Activated CD8-positive, alpha-beta memory T cell treated with anti-CD3 and anti-CD28 coated beads for 24 hours (primary cell): ENCODE results near the gene NAALADL2.
"Not testable (repeated sequence)": the region's sequence is repeated elsewhere in the genome, so short reads cannot be mapped to it uniquely, and the experiment has no call there.

Experiments
- DNase-seq: peaks from one replicate; pipeline ENCODE4 v3.0.0-alpha.2; 2020

Gene NAALADL2

DNA sequence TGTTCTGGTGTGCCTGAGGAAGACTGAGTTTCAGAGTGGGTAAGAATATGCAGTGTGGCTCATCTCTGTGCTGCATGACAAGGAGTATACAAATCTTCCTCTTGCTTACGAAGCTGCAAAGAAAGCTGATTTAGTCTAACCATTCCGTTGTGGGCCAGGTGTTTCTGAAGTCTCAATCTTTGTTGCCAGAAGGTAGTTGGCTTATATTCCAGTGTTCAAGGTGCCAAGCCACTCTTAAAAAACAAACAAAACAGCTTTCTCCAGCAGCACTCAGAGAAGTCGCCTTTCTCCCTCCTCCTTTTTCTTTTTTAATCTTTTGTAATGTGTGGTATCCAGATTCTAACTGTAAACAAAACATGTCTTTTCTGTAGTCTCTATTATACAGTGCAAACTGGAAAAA lies 872.4 kb downstream of the NAALADL2 start:
- DNase-seq, result no peak

DNA sequence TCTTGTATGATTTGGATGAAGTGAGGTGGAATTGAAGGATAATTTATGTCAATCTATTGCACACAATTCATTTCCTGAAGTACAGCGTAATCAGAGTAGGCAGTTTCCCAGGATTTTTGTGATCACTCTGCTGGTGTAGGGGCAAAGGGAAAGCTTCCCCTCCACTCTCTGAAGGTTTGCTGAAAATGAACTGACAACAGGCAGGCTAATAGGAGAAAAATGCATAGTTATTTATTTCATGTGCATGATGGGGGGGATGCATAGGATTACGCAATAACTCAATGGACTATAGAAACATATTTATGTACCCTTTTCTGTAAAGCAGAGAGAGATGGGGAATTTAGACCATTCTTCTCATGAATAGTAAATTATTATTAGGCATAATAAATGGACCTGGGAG lies 872.9 kb downstream of the NAALADL2 start:
- no peak for DNase-seq

DNA sequence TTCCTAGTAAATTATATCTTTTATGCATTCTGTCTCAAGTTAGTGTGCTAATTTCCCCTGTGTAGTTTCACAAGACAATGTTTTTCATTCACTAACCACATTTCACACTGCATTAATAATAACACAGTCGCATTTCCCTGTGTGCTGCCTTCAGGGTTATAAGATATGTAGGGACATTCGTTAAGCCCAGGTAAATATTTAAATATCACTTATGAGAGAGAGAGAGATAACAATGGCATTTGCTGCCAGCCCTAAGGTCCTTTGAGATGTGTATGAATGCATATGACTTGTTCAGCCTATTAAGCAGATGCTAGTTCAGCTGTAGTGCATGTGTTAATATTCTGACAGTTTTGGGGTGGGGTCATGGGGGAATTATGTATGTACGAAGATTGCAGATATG lies 876.7 kb downstream of the NAALADL2 start:
- no peak for DNase-seq

DNA sequence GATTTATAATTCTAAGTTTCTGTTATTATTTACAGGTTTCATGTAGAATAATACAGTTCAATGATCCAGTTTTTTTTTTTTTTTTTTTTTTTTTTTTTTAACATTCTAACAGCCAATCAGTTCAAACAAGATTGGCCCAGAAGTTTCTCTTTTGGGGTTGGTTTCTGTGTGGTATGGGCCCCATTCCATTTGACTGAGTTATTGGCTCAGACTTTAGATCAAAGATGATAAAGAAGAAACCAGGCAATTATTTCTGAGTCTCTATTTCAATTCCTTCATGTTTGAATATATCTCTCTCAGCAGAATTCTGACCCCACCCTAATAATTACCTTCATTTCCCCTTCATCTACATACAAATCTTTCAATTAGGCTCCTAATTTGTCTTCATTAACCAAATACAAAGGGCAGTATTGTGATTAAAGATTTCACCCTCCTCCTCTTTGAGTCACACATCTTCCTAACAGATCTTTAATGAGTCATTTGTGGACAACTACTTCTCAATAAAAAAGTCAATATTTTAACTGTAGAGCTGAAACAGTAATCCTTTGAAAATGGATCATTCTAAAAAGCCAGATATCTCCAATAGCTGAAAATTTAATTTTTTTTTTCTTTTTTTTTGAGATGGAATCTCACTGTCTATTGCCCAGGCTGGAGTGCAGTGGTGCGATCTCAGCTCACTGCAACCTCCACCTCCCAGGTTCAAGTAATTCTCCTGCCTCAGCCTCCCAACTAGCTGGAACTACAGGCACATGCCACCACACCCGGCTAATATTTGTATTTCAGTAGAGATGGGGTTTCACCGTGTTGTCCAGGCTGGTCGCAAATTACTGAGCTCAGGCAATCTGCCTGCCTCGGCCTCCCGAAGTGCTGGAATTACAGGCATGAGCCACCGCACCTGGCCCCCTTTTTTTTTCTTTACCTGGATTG lies 878.8 kb downstream of the NAALADL2 start:
- no peak for DNase-seq

DNA sequence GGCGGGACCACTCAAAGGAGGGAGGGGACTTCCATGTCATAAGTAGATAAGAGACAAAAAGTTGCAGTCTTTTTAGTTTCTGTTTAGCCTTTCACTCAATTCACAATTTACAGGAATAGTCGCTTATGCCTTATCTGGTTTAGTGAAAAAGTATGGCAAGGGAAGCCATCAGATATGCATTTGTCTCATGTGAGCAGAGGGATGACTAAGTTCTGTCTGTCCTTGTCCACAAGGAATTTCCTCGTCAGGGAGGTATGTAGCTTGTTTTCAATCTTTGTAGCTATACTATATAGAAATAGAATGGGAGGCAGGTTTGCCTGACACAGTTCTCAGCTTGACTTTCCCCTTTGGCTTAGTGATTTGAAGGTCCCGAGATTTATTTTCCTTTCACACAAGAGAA lies 882.8 kb downstream of the NAALADL2 start:
- DNase-seq, result no peak

DNA sequence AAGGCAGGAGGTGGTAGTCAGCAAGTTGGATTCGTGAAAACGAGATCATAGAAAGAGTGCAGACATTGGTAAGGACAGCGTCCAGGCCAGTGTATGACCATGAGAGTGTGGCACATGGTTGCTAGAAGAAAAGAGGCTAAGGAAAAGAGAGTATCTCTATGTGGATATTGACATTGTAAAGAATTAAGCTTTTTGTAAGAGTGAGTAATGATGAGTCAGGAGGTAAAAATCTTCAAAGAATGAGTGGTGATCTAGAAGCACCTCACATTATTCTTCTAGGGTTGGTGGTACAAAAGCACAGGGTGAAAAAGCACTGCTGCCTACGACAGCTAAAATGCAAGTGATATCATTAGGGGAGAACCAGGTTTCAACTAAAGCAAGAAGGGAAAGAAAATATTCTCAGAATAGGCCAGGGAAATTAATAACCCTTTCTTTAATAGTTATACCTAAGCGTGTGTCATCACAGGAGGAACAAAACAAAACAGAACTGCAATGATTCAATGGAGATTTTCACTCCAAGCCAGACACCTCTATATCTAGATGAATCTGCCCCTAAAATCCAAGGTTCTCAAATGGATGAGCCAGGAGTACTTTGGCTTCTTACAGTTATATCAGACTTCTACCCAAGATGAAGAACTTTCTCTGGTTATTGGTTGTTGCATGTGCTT lies 884.7 kb downstream of the NAALADL2 start:
- no peak for DNase-seq

DNA sequence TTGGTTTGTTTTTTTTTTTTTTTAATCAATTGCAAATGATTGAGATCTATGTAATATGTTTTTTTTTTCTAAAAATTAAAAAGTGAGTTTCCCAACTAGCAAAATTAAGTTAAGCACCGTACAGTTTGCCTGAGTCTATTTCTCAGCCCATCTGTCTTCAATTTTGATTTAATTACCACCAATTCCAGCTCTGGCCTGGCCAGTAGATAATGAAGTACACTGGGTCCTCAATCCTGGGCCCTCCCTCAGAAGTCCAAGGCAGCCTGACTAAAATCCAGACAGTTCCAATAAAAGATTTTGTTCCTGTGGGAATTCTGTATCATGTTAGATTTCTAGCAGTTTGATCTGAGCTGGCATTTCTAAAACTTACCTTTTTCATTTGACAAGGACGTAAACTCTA lies 887.2 kb downstream of the NAALADL2 start:
- no peak for DNase-seq

DNA sequence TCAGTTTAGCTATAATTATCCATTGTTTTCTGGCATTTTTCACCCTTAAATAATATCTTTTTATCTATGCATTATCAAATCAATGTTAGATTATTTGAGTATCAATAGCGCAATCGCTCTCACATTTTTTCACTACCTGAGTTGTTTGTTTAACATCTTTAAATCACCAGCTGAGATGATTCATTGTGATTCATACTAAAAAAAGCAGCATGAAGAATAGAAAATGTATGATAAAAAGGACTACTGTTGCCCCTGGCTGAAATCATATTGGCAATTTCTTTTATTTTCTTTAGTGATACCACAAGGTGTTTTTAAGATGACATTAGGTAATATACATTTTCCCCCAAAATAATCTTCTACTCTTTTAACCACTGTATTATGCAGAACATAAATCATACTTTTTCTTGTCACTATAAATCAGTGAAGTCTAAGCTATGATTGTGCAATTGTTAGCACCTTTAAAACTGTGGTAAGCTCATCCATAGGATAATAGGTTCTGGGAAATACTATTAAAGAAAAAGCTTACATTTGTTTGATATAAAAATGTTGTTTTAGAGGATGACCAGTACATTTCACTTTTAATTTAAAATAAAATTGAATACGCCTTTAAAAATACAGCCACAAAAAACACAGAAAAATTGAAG lies 889.1 kb downstream of the NAALADL2 start:
- DNase-seq, result no peak

DNA sequence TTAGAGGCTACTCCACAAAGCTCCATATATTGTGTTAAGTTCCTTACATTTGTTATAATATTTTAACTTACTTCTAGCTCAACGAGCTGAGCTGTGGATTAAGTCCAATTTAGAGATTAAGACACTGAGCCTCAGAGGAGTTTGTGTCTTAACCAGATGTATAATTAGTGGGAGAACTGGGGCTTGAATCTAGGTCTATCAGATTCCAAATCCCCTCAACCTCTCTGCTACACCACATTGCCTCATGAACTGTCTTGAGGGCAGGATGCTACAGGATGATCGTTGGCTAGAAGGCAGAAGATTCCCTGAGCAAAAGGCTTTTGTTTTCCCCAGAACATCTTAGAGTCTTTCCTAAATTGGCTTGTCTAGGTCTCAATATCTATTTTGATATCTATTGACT lies 890.8 kb downstream of the NAALADL2 start:
- DNase-seq, result no peak

DNA sequence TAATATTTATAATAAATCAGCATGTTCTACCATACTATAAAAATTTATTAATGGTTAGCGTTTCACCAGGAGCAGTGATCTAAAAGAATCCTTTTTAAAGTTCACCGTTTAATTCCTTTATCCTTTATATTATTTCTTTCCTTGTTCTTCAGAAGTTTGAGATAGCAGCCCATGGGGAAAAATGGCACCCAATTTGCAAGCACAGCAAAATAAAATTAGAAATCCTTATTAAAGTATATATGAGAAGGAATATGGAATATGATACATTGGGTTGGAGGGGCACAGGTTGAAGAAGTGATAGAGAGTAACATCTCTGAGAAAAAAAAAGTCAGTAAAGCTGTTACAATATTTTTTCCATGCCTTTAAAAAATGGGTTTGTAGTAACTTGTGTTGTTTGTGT lies 892.0 kb downstream of the NAALADL2 start:
- DNase-seq, result no peak

DNA sequence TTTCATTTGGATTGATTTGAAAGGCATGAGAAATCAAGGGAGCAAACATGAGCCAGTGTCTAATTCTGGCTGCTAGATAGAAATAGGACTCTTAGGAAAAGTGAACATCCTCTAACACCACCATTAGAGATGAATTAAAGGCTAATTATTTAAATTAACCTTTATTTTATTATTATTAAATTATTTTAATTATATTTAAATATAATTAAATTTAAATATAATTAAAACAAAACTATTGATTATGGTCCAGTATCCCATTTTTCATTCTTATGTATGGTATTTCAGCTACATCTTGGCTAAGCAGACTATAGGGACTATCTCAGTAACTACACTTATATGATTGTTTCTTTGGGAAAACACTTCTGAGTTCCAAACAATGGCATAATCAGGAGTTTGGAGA lies 904.8 kb downstream of the NAALADL2 start:
- no peak for DNase-seq

DNA sequence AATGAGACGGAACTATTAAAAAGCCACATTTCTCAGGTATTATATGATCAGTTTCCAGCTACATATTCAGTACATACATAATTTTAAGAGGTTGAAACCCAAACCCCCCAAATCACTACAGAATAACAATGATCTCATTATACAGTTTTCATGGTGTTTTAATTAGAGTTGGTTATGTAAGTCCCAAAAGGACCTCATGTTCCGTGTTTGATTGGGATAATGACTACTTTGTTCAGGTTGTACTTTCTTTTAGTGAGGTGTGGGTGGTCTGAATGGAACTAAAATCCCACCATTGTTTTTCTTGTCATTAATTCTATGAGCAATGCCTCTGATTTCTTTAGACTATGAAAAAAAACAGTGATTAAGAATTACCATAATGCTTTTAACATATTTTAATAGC lies 905.6 kb downstream of the NAALADL2 start:
- DNase-seq, result no peak

DNA sequence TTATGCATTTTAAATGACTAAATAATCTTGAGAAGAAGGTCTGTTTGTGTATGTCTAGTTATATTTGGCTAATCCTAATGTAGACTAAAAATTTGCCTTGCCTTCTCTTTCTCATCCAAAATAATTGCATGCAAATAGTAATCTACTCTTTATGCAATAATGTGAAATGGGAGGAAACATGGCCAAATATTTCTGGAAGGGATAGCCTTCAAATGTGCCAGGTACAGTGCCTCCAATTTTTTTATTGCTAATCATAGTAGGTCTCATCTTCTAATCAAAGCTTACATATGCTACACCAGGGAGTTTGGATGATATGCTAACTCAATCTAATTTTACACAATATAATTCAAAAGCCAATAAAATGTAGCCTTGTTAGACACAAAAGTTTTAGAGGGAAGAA lies 911.3 kb downstream of the NAALADL2 start:
- DNase-seq, result no peak

DNA sequence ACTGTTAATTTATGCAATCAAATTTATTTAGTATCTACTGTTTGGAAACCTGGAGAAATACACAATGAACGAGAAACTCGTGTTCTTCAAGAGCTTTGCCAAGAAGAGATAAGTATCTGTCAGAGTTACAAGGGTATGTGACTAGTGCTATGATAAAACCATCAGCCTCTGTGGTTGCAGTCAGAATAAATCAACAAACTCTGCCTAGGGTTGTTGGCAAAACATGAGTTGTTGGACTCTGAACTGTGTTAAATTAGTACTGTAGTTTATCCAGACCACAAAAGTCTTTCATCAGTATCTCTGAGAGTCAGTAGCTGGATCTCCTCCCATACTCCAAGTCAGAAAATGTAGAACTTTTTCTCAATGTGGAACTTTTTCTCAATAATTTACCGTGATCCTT lies 918.4 kb downstream of the NAALADL2 start:
- DNase-seq, result no peak

DNA sequence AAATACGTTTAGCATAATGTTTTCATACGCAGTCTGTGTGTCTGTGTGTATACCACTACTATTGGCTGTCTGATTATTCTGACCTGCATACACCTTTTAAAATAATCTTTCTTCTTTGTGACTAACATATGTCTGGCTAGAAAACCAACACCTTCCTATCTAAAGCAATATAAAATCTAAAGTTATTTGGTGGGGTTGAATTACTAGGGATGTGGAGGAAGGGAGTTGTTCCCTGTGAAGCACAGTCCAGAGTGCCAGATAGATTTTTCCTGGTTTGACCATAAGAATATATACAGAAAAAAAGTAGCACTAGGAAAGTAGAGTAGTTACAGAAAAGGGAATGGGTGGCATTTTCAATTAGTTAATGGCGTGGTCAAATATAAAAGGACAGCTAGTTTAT lies 918.8 kb downstream of the NAALADL2 start:
- no peak for DNase-seq

DNA sequence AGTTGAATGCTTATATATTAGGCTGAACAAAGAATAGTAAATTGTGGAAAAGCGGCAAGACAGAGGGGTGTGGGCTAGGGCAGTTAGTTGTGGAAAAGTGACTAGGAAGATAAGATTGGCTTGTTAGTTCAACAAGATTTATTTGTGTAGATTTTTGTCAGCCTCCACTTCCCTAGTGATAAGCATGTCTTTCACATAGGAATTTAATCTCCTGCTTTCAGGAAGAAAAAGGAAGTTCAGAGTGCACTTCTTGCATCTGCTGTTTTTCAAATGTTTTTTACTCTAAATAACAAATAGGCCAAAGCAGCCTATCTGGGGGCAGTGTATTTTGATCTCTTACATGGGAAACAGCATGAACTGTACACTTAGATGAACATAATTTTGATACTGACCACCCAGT lies 919.9 kb downstream of the NAALADL2 start:
- no peak for DNase-seq

DNA sequence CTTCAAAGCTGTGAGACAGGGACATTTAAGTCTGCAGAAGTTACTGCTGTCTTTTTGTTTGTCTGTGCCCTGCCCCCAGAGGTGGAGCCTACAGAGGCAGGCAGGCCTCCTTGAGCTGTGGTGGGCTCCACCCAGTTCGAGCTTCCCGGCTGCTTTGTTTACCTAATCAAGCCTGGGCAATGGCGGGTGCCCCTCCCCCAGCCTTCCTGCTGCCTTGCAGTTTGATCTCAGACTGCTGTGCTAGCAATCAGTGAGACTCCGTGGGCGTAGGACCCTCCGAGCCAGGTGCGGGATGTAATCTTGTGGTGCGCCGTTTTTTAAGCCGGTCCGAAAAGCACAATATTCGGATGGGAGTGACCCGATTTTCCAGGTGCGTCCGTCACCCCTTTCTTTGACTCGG lies 928.0 kb downstream of the NAALADL2 start:
- DNase-seq, result not testable (repeated sequence)

DNA sequence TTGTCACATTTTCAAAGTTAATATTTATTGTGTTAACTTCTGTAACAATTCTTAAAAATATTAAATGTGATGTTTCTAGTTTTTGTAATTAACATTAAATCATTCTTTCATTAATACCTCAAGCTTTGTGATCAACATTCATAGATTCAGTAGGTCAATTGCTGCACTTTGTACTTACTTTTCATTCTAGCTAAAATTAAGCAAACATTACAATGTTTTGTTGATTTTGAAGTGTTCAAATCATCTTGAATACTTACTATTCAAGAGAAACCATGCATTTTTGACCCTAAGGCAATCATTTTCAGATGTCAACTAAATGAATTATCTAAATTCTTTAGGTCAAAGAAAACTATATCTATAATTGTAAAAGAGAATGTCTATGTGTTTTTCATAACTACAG lies 933.1 kb downstream of the NAALADL2 start:
- no peak for DNase-seq

DNA sequence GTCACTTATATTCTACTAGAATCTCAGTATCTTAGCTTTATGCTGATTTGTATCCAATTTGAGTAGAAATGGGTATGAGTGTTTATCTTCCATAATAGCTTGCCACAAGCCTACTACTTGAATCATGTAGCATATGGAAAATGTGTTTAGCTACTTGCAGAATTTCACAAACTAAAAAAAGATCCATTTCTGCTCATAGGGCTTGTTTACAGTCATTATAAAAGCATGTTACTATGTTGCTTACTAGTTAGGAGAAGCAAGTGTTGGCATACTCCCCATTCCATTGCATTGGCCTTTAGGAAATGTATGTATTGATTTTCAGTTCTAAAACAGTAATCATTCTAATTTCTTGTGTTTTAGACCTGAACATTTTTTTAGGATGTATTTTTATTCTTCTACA lies 939.2 kb downstream of the NAALADL2 start:
- DNase-seq, result no peak

DNA sequence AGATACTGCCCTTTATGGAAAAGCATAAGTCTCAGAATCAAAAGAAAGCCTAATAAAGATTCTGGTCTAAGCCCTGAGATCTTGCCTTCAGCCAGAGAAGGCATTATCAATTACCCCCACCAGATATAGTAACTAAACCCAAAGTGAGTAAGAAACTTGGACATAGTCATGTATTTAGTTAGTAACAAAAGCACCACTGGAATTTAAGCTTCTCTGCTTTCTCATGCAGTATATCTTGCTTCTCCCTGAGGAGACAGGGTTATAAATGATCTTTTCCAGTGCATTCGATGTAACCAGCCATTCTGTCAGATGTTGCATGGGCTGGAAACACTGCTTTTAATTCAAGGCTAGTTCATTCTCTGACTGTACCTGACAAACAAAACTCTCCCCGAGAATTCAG lies 946.7 kb downstream of the NAALADL2 start:
- no peak for DNase-seq

DNA sequence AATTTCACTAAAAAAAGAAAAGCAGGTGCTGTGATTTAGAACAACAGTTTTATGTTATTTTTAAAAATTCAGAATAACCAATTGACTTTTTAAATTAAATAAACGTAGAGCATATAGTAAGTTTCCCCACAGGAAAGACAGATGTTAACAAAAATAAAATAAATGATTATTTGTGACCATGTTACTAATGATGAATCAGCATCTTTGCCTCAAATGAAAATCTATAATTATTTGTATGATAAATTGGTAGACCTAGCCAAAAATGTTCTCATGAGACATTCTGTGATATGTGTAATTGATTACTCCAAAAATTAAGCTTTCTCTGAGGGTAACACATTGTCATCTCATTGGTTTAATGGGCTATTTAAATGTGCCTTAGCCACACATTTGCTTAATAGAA lies 948.0 kb downstream of the NAALADL2 start:
- DNase-seq, result no peak

DNA sequence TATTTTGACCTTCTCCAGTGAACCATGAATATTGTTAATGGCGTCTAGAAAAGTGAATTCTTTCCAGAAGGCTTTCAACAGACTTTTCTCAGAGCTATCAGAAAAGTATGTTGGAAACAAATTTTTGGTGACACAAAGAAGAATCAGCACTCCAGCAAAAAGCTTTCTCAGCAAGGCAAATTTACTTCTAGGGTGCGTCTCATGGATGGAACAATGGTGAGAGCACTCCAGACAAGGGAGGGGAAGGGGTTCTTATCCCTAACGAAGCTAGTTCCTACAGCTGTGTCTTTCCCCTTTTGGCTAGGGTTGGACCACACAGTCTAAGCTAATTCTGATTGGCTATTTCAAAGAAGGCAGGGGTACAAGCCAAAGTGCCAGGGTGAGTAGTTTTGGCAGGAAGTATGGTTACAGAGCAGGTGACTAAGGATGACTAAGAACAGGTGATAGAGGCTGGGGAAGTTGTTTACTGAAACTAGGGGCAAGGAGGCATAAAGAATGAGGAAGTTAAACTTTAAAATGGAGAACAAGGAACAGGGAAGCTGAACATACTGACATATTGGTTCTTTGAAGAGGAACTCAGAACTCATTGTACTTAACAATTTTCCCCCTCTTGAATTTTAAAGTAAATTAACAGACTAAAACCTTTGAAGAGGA lies 959.8 kb downstream of the NAALADL2 start:
- DNase-seq, result no peak

DNA sequence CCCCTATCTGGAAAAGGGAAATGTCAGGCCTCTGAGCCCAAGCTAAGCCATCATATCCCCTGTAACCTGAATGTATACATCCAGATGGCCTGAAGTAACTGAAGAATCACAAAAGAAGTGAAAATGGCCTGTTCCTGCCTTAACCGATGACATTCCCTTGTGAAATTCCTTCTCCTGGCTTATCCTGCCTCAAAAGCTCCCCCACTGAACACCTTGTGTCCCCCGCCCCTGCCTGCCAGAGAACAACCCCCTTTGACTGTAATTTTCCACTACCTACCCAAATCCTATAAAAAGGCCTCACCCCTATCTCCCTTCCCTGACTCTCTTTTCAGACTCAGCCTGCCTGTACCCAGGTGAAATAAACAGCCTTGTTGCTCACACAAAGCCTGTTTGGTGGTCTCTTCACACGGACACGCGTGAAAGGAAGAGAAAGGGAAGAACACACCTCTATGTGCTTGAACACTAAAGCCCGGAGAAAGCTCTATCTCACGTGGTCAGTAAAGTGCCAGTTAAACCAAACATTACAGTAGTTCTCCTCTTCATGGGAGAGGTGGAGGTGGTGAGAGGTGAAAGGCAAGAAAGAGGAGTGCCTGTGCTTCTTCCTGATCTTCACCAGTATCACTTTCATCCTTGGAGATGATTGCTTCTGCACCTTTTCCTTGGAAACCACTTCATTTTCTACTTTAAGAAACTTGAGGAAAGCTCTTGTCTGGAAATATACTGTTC lies 963.8 kb downstream of the NAALADL2 start:
- DNase-seq, result not testable (repeated sequence)
